ENCODE results near the gene P2RY14.

DNA sequence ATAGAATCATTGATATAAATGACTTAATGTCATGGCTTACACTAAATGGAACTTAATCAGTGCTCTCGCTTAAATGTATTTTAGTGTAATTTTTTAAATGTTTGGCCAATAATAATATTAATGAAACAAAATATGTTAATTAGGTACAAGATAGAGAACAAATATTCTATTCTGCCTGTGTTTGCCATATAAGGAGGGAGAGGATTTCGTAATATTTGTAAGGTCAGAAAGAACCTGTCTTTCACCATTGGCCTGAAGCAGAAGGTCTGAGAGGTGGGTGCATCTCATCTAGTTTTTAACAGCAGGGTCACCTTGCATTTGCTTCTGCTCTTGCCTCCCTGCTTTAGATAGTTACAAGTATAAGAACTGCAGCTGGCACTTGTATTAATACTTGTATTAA lies 35.8 kb upstream of the P2RY14 start:
- TF ChIP-seq, protein P1, sequence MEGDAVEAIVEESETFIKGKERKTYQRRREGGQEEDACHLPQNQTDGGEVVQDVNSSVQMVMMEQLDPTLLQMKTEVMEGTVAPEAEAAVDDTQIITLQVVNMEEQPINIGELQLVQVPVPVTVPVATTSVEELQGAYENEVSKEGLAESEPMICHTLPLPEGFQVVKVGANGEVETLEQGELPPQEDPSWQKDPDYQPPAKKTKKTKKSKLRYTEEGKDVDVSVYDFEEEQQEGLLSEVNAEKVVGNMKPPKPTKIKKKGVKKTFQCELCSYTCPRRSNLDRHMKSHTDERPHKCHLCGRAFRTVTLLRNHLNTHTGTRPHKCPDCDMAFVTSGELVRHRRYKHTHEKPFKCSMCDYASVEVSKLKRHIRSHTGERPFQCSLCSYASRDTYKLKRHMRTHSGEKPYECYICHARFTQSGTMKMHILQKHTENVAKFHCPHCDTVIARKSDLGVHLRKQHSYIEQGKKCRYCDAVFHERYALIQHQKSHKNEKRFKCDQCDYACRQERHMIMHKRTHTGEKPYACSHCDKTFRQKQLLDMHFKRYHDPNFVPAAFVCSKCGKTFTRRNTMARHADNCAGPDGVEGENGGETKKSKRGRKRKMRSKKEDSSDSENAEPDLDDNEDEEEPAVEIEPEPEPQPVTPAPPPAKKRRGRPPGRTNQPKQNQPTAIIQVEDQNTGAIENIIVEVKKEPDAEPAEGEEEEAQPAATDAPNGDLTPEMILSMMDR (IDR thresholded peaks at IDR 0.05) = no peak
- TF ChIP-seq POLR2A (IDR thresholded peaks at IDR 0.05) = no peak
